Suprapubic skin (tissue), 4 donors: Measurements from ENCODE around the gene MBP. TPM values are rescaled to one million over a fixed set of nuclear protein-coding genes. Genes with fewer than 3 reads are reported as not detected.

Source experiments
- DNase-seq, 2 donors: peaks; one replicate each; pipeline ENCODE4 v3.0.0-alpha.2; 2019; ENCODE audit warnings: low spot score in 2 of 2
- H3K27ac ChIP-seq: fragments of 200-600 bp; sonication (generic); one replicate; pipeline ENCODE4 v1.5.1; 2019
- H3K27me3 ChIP-seq: fragments of 200-600 bp; sonication (generic); one replicate; pipeline ENCODE4 v1.5.1; 2019
- H3K36me3 ChIP-seq: fragments of 200-600 bp; sonication (generic); one replicate; pipeline ENCODE4 v1.5.1; 2019
- H3K4me1 ChIP-seq: fragments of 200-600 bp; sonication (generic); one replicate; pipeline ENCODE4 v1.5.1; 2019
- H3K4me3 ChIP-seq: fragments of 200-600 bp; sonication (generic); one replicate; pipeline ENCODE4 v1.5.1; 2019; ENCODE audit warnings: mild to moderate bottlenecking
- H3K9me3 ChIP-seq: fragments of 200-600 bp; sonication (generic); one replicate; pipeline ENCODE4 v1.5.1; 2019
- CTCF ChIP-seq, 2 donors: fragments of 200-600 bp in 1 of 2; fragments of 450-650 bp in 1 of 2; sonication (generic) in 1 of 2; IDR thresholded peaks; one replicate each; pipeline ENCODE4 v1.5.1; 2016 to 2019; ENCODE audit warnings: antibody characterized with exemption in 2 of 2, mild to moderate bottlenecking in 1 of 2, moderate library complexity in 1 of 2
- EP300 ChIP-seq: sonication (generic); formaldehyde crosslinking; IDR thresholded peaks from one replicate; pipeline ENCODE4 v1.6.1; 2017; ENCODE audit warnings: antibody characterized with exemption
- POLR2A ChIP-seq, 2 donors: fragments of 450-650 bp; IDR thresholded peaks; one replicate each; pipeline ENCODE4 v1.6.1; 2017; ENCODE audit warnings: antibody characterized with exemption in 2 of 2, mild to moderate bottlenecking in 2 of 2, moderate library complexity in 2 of 2
- POLR2AphosphoS5 ChIP-seq, 3 donors: sonication (generic); formaldehyde crosslinking; IDR thresholded peaks; one replicate each; pipeline ENCODE4 v1.6.1; 2017; ENCODE audit warnings: antibody characterized with exemption in 3 of 3
- WGBS: methylation state at CpG from one replicate; pipeline ENCODE4 v1.1.5; 2018; 5-methylcytosine and 5-hydroxymethylcytosine counted together
- total RNA-seq, 4 donors: library from RNA; depleted of rRNA; stranded (reverse); fragments of >200 nt; gene quantifications; one replicate each; pipeline ENCODE4 v1.1.0, GENCODE V29; 2016

The MBP gene
- total RNA-seq, 4 donors from 2014 or later = 37.0 to 100 (median 69.3) TPM

GRCh38 chr18:77008576-77009315, 123.8 kb downstream of the MBP start:
- H3K27me3 ChIP-seq = no peaks in the 10 kb centered on the region
- peaks cover 18% of the 10 kb centered on the region for H3K4me1 ChIP-seq
- no peak overlapping the region for H3K4me3 ChIP-seq
- H3K36me3 ChIP-seq = peaks cover 18% of the 10 kb centered on the region
- WGBS = 84% methylated on average over 23 of the region's 23 CpGs
- no peaks in the 10 kb centered on the region for H3K9me3 ChIP-seq
- DNase-seq = peak in 1 of 2 donors; percentile 71
- TF ChIP-seq CTCF (IDR thresholded peaks at IDR 0.05) (no peak), POLR2AphosphoS5 (IDR thresholded peaks at IDR 0.05) (no peak), EP300 (no peak), POLR2A (IDR thresholded peaks at IDR 0.05) (no peak)
- no peak overlapping the region for H3K27ac ChIP-seq

- Histone ChIP-seq H3K36me3 (peaks cover 18% of the 10 kb centered on the region), H3K27me3 (no peaks in the 10 kb centered on the region), H3K4me3 (no peak overlapping the region), H3K4me1 (peaks cover 11% of the 10 kb centered on the region), H3K9me3 (no peaks in the 10 kb centered on the region), H3K27ac (no peak overlapping the region)
- no peak for TF ChIP-seq POLR2AphosphoS5 (IDR thresholded peaks at IDR 0.05)
- no peak for TF ChIP-seq EP300
- WGBS = 86% methylated on average over 13 of the region's 13 CpGs
- DNase-seq = peak in 1 of 2 donors; percentile 62
Measured at GRCh38 chr18:77008006-77008405, 124.6 kb downstream of the MBP start.

GRCh38 chr18:77007251-77007650, 125.3 kb downstream of the MBP start:
- DNase-seq = peak in 1 of 2 donors; percentile 29
- Histone ChIP-seq H3K27ac (peak overlapping the region; percentile 41), H3K36me3 (peaks cover 18% of the 10 kb centered on the region), H3K9me3 (no peaks in the 10 kb centered on the region), H3K4me3 (no peak overlapping the region), H3K27me3 (no peaks in the 10 kb centered on the region), H3K4me1 (peaks cover 4% of the 10 kb centered on the region)
- WGBS = 86% methylated on average over 10 of the region's 12 CpGs
- TF ChIP-seq CTCF (IDR thresholded peaks at IDR 0.05) = no peak
- no peak for TF ChIP-seq POLR2AphosphoS5 (IDR thresholded peaks at IDR 0.05)

- Histone ChIP-seq H3K4me1 (peaks cover 3% of the 10 kb centered on the region), H3K27ac (peak overlapping the region; percentile 41), H3K4me3 (no peak overlapping the region), H3K27me3 (no peaks in the 10 kb centered on the region), H3K9me3 (no peaks in the 10 kb centered on the region), H3K36me3 (peaks cover 12% of the 10 kb centered on the region)
- no peak for TF ChIP-seq EP300
- DNase-seq = peak in 1 of 2 donors; percentile 79
- WGBS = 81% methylated on average over 26 of the region's 29 CpGs
Measured at GRCh38 chr18:77006305-77007175, 126.0 kb downstream of the MBP start.

GRCh38 chr18:77005651-77006195, 126.9 kb downstream of the MBP start:
- 84% methylated on average over 9 of the region's 11 CpGs for WGBS
- peak overlapping the region; percentile 48 for H3K27ac ChIP-seq
- H3K36me3 ChIP-seq = peaks cover 12% of the 10 kb centered on the region
- TF ChIP-seq EP300 (no peak), POLR2A (IDR thresholded peaks at IDR 0.05) (no peak), CTCF (IDR thresholded peaks at IDR 0.05) (no peak), POLR2AphosphoS5 (IDR thresholded peaks at IDR 0.05) (no peak)
- H3K4me1 ChIP-seq = peaks cover 6% of the 10 kb centered on the region
- H3K27me3 ChIP-seq = no peaks in the 10 kb centered on the region
- no peaks in the 10 kb centered on the region for H3K9me3 ChIP-seq
- peak in 1 of 2 donors; percentile 49 for DNase-seq
- no peak overlapping the region for H3K4me3 ChIP-seq
